ENCODE measurements around the gene PLEKHA4.
"Not testable (repeated sequence)": the region's sequence is repeated elsewhere in the genome, so short reads cannot be mapped to it uniquely, and the experiment has no call there.

The PLEKHA4 gene, protein sequence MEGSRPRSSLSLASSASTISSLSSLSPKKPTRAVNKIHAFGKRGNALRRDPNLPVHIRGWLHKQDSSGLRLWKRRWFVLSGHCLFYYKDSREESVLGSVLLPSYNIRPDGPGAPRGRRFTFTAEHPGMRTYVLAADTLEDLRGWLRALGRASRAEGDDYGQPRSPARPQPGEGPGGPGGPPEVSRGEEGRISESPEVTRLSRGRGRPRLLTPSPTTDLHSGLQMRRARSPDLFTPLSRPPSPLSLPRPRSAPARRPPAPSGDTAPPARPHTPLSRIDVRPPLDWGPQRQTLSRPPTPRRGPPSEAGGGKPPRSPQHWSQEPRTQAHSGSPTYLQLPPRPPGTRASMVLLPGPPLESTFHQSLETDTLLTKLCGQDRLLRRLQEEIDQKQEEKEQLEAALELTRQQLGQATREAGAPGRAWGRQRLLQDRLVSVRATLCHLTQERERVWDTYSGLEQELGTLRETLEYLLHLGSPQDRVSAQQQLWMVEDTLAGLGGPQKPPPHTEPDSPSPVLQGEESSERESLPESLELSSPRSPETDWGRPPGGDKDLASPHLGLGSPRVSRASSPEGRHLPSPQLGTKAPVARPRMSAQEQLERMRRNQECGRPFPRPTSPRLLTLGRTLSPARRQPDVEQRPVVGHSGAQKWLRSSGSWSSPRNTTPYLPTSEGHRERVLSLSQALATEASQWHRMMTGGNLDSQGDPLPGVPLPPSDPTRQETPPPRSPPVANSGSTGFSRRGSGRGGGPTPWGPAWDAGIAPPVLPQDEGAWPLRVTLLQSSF

DNA sequence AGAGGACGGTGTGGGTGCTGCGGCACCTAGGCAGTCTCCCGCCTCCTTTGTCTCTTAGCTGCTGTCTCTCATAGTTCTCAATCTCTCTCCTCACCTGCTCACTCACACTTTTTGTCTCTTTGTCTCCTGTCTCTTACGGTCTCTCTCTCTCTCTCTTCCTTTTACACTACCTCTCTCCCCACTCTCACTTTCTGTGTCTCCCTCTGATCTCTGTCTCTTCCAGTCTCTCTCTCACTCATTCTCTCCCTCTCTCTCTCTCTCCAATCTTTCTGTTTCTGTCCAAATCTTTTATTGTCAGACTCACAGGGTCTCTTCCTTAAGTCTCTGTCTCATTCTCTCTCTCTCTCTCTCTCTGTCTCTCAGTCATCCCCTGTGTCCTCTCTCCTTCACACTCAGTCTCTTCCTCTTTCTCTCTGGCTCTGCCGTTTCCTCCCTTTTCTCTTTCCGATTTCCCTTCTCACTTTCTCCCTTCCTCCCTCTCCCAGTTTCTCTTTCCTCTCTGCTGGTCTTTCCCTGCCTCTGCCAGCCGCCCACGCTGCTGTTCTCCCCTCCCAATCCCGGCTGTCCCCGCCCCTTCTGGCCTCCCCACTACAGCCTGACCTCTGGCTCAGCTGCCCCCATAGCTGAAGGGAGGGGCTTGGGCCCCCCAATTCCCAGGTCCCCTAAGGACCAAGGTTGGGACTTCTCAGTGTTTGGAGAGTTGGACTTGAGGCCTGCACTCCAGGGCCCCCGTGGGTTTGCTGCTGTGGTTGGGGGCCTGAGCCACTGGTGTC lies at the start of gene PLEKHA4:
Gene PLEKHA4, minus strand, starts transcription at position 504 of the 773 bp plus-strand sequence. CDS start 997 bp downstream, outside the sequence.
- no peak for DNase-seq (ENCODE audit: low read depth)

GRCh38 chr19:48918071-48918470 lies 49.7 kb upstream of the PLEKHA4 start:
- no peak for DNase-seq (ENCODE audit: low read depth)

DNA sequence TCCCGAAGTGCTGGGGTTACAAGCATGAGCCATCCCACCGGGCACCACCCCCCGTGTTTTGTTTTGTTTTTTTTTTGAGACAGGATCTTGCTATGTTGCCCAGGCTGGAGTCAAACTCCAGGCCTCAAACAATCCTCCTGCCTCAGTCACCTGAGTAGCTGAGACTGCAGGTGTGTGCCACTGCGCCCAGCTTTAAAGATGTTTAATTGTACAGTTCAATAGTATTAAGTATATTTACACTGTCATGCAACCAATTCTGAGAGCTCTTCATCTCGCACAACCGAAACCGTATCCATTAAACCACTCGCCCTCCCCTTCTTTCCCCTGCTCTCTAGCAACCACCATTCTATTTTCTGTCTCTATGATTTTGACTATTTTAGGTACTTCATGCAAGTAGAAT lies 47.3 kb upstream of the PLEKHA4 start:
- no peak for DNase-seq (ENCODE audit: low read depth)

DNA sequence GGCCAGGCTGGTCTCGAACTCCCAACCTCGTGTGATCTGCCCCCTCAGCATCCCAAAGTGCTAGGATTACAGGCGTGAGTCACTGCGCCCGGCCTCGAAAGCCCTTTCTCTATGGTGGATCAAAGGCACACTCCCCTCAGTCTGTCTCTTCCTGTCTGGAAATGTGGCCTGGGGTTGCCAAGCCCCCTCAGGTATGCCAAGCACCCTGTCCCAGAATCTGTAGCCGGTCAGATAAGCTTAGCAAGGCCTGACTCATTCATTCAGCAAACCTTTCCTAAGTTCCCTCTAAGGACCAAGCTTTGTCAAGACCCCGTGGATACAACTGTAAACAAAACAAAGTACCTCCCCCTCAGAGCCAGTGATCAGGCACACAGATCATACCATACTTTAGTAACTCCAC lies 45.8 kb upstream of the PLEKHA4 start:
- DNase-seq (ENCODE audit: low read depth) = no peak

- no peak for DNase-seq (ENCODE audit: low read depth)
These were observed 44.9 kb upstream of the PLEKHA4 start for GRCh38 chr19:48913114-48913889.

DNA sequence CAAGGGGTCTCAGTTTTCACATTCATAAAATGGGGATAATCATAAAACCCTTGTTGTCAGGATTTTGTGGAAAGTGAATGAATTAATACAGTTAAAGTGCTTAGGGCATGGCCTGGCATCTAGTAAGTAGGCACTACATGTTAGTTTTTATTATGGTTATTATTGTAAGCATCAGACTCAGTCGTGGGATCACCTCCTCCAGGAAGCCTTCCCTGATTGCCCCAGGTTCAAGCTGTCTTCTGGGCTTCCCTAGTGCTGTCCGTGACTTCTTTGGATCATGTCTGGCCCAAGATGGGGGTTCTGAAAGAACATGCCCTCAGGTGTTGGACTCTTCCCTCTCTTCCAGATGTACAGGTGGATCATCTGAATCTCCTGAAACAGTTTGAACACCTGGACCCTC lies 42.4 kb upstream of the PLEKHA4 start:
- DNase-seq (ENCODE audit: low read depth) = no peak

DNA sequence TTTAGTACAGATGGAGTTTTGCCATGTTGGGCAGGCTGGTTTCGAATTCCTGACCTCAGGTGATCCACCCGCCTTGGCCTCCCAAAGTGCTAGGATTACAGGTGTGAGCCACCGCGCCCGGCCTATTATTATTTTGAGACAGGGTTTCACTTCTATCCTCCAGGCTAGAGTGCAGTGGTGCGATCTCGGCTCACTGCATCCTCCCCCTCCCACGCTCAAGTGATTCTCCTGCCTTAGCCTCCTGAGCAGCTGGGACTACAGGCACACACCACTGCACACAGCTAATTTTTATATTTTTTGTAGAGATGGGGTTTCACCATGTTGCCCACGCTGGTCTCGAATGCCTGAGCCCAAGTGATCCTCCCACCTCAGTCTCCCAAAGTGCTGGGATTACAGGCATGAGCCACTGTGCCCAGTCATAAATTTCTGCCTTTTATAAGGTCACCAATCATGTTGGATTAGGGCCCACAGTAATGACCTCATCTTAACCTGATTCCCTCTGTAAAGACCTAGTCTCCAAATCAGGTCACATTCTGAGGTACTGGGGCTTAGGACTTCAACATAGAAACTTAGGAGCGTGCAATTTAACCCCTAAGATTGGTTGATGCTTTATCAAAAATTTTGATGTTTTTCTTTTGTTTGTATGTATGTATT lies 41.1 kb upstream of the PLEKHA4 start:
- not testable (repeated sequence) for DNase-seq (ENCODE audit: low read depth)

GRCh38 chr19:48907671-48908070 lies 39.3 kb upstream of the PLEKHA4 start:
- DNase-seq (ENCODE audit: low read depth) = no peak

DNA sequence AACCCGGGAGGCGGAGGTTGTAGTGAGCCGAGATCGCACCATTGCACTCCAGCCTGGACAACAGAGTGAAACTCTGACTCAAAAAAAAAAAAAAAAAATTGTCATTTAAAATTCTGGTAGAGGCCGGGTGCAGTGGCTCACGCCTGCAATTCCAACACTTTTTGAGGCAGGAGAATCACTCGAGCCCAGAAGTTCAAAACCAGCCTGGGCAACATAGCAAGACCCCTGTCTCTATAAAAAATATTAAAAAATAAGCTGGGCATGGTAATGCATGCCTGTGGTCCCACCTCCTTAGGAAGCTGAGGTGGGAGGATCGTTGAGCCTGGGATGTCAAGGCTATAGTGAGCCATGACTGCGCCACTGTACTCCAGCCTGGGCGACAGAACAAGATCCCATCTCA lies 37.9 kb upstream of the PLEKHA4 start:
- DNase-seq (ENCODE audit: low read depth) = no peak

GRCh38 chr19:48905664-48906063 lies 37.2 kb upstream of the PLEKHA4 start:
- no peak for DNase-seq (ENCODE audit: low read depth)

DNA sequence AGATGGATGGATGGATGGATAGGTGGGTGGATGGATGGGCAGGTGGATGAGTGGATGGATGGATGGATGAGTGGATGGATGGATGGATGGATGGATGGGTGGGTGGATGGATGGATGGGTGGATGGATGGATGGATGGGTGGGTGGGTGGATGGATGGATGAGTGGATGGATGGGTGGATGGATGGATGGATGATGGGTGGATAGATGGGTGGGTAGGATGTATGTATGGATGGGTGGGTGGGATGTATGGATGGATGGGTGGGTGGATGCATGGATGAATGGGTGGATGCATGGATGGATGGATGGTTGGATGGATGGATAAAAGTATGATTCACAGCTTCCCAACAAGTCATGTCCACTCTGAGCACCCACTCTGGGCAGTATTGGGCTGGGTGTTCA lies 35.4 kb upstream of the PLEKHA4 start:
- DNase-seq (ENCODE audit: low read depth) = not testable (repeated sequence)

- DNase-seq (ENCODE audit: low read depth) = not testable (repeated sequence)
These were observed 33.9 kb upstream of the PLEKHA4 start for GRCh38 chr19:48902291-48902690.

GRCh38 chr19:48900477-48901406 lies 32.3 kb upstream of the PLEKHA4 start:
- no peak for DNase-seq (ENCODE audit: low read depth)

- DNase-seq (ENCODE audit: low read depth) = peak; percentile 99
These were observed 31.5 kb upstream of the PLEKHA4 start, which contains the start of gene NUCB1 for GRCh38 chr19:48899781-48900476. TSS of gene NUCB1 (plus strand) at chr19:48900312. CDS start at chr19:48900797, 485 bp downstream.

- not testable (repeated sequence) for DNase-seq (ENCODE audit: low read depth)
These were observed 31.0 kb upstream of the PLEKHA4 start for GRCh38 chr19:48899386-48899749.

- DNase-seq (ENCODE audit: low read depth) = no peak
These were observed 28.8 kb upstream of the PLEKHA4 start for GRCh38 chr19:48897181-48897580.

GRCh38 chr19:48896191-48896720 lies 27.8 kb upstream of the PLEKHA4 start:
- no peak for DNase-seq (ENCODE audit: low read depth)

DNA sequence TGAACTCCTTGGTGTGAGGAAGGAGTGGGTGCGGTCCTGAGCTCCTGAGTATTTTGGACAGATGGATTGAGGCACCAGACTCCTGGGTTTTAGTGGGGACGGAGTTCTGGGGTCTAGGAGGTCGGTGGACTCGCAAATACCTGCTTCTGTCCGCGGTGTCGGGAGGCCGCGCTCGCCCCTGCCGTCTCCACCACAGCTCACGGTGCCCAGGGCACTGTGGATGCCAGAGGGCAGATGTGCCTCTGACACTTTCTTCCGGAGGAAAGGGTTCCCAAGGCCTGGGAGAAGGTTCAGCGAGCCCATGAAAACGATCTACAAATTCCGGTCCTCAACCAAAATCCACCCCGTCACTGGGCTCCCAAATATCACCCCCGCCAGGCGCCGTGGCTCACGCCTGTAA lies 26.8 kb upstream of the PLEKHA4 start:
- no peak for DNase-seq (ENCODE audit: low read depth)

GRCh38 chr19:48890551-48890950 lies 22.1 kb upstream of the PLEKHA4 start:
- no peak for DNase-seq (ENCODE audit: low read depth)
